ENCODE data around the gene HMGCS2.
"Not testable (repeated sequence)": the region's sequence is repeated elsewhere in the genome, so short reads cannot be mapped to it uniquely, and the experiment has no call there.

The HMGCS2 gene

DNA sequence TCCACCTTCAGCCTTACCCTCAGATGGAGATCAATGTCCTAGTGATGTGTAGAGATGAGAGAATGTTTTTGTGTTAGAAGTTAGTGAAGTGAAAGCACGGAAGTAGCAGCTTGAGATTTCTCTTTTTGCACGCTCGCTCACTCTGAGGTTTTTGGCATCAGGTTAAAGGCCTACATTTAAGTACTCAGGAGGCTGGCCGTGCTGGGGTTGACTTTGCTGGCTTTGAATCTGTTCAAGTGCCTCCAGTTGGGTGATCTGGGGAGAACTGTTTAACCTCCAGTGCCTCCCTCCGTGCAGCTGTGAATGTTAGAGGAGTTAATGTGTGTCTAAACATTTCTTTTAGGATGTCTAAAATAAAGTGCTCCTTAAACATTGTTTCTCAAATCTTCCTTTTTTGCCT is 43.1 kb downstream of the HMGCS2 start:
- no peak for DNase-seq

GRCh38 chr1:119724611-119725218 is 44.0 kb downstream of the HMGCS2 start:
- no peak for DNase-seq

- no peak for DNase-seq
Measured at GRCh38 chr1:119721896-119722295, 46.8 kb downstream of the HMGCS2 start.

DNA sequence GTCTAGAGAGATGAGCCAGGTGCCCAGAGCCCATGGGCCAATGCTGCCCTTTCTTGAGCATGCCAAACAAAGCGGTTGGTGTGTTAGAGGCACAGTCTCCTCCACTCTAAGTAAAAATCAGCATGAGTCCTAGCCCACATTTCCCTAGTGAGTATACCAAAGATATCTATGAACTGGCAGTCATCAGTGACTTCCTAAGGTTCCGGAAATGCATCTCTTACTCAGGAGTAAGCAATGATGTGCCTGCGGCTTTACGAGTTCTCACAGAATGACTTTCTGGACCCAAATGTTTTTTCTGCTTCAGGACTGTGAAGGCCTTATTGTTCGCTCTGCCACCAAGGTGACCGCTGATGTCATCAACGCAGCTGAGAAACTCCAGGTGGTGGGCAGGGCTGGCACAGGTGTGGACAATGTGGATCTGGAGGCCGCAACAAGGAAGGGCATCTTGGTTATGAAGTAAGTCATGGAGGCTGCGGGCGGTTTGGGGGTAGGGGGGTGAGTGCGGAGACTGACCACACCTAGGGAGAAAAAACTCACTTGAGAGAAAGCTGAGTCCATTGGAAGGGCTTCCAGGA is 47.8 kb downstream of the HMGCS2 start:
- no peak for DNase-seq

- DNase-seq: no peak
Measured at GRCh38 chr1:119718972-119719371, 49.7 kb downstream of the HMGCS2 start.

DNA sequence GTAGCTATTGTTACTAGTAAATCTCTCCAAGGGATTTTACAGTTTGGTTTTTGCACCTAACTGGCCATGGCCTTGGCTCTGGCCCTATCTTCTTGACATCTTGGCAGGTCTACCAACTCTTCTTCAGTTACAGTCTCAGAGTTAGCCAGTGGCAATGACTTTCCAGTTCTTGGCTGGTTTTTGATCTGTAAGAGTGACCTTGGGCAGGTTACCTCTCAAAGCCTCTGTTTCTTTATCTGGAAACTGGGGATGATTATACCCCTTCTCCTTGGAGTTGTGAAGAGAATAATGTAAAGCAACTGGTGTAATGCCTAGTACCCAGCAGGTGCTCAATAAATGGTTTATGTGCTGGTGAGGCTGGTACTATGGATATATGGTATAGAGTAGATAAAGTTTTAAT is 50.3 kb downstream of the HMGCS2 start:
- no peak for DNase-seq

GRCh38 chr1:119715542-119715941 is 53.2 kb downstream of the HMGCS2 start:
- no peak for DNase-seq

DNA sequence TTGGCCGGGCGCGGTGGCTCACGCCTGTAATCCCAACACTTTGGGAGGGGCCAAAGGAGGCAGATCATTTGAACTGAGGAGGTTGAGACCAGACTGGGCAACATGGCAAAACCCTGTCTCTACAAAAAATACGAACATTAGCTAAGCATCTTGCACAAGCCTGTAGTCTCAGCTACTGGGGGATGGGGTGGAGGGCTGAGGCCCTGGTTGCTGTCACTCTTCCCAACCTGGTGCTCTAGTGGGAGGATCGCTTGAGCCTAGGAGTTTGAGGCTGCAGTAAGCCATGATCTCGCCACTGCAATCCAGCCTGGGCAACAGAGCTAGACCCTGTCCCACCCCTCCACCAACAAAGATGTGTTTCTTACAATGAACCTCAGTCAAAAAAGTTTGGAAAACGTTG is 54.1 kb downstream of the HMGCS2 start:
- DNase-seq: no peak

DNA sequence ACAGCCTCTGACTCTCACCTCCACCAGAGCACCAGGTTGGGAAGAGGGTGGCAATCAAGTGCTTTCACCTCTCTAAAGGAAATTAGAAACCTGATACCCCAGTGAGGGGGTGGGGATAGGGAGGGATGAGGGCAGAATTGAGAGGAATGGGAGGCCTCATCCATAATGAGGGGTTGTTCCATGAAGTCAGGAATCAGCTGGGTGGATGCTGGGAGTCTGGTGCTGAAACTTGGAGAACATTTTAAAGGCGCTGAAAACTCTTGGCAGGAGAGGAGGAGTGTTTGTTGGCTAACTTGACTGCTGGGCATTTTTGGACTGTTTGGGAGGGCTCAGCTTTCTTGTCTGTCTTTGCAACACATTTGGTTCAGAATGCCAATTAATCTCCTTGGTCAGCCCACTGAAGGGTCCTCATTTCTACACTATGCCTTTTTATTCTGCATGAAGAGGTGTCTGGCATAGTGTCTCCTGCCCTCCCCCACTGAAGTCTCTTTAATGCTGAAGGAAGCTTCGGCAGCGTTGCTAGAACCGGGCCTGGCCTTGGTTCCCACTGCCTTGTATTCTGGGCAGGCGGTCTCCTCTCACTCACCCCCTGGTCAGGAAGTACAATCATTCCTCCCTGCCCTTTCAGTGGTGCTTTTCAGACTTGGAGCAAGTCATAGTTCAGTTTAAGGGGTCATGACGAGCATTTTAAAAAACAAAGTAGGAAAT is 54.8 kb downstream of the HMGCS2 start:
- no peak for DNase-seq

DNA sequence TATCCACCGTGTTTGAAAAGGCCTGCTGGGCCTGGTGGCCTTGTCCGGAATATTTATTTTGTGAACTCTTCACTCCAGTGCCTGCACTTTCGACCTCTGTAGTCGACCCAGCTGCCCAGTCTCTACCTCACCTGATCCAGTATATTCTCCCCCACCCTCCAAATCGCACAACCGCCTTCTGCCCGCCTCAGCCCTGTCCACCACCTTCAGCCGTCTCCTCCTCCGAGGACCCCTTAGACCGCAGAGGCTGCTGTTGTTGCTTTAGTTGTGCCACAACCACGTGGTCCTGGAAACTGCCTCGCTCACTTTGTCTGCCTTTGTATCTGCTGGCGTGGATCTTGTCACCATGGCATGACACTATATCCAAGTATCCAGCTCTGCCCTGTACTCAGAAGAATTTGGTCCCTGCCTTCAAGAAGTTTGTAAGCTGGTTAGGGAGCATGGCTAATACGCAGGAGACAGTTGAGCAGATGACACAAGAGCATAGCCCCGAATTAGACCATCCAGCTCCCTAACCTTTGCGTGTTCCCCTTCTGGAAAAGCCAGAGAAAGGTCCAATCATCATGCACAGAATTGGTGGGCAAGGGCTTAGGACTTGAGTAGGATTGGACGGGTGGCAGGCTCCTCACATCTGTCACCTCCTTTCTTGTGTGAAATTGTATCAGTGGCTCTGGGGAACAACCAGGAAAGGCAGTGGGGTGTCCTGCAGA is 55.5 kb downstream of the HMGCS2 start:
- DNase-seq: no peak

DNA sequence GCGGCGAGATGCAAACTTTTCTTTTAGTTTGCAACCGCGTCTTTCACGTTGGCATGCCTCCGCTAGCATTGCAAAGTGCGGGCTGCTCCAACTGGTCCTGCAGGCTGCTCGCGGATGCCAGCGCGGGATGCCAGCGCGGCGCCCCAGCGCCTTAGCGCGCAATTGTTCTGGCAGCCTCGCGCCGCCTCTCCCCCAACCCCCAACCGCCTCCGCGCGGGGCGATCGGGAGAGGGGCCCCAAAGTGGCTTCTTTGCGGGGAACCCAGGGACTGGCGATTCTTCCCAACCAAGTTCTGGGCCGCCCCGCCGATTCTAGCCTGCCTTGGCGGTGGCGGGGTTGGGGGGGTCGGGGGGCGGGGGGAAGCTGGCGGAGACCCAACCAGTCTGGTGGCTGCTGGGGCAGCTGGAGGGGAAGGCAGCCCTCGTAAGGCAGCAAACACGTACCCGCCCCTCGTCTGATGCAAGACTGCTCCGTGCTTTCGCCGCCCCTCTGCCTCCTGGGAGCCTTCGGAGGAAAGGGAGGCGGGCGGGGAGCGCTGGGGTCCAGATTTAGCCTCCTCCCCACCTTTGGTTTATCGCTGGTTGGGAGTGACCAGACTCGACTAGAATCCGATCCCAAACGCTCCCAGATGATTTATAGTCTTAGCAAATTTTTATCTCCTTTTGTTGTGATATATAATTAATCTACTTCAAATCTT is 56.2 kb downstream of the HMGCS2 start:
- no peak for DNase-seq

GRCh38 chr1:119711804-119712341 is 56.8 kb downstream of the HMGCS2 start, which contains the start of gene PHGDH:
TSS of gene PHGDH (plus strand) at chr1:119711934. CDS start at chr1:119712023, 89 bp downstream.
- no peak for DNase-seq

- DNase-seq: not testable (repeated sequence)
Measured at GRCh38 chr1:119711356-119711803, 57.3 kb downstream of the HMGCS2 start.

DNA sequence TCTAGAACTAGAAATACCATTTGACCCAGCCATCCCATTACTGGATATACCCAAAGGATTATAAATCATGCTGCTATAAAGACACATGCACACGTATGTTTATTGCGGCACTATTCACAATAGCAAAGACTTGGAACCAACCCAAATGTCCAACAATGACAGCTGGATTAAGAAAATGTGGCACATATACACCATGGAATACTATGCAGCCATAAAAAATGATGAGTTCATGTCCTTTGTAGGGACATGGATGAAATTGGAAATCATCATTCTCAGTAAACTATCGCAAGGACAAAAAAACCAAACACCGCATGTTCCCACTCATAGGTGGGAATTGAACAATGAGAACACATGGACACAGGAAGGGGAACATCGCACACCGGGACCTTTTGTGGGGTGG is 62.1 kb downstream of the HMGCS2 start:
- not testable (repeated sequence) for DNase-seq

DNA sequence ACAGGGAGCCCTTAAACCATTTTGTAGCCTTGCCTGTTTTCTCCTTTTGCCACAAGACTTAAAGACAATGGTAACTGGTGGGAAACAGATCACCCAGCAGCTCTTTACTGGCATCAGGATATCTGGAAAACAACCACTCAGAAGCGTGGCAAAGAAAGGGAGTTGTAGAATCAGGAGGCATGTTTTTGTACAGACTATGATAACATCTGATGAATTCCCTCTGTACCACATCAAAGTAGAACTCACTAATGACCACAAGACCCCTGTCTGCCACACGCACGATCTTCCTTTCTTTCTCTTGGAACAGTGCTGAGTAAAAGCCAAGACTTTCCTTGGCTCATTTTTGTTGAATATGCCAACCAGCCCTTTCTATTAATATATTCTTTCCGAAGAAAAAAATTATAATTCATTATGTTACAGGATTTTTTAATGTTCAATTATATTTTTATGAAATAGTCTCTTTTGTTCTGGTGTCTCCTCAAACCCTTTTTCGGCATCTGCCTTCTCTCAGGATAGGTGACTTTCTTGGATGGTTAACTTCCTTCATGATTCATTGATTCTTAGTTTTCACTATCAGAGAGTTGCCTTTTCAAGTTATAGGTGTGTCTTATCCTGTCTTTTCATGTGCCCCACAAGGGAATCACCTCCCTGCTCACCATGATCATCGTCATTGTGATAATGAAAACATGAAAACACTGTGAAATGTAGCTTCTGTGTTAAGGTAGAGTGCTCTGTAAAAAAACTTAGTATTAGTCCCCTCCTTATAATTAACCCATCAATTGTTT is 64.8 kb downstream of the HMGCS2 start:
- no peak for DNase-seq

GRCh38 chr1:119702384-119702783 is 66.3 kb downstream of the HMGCS2 start:
- no peak for DNase-seq

DNA sequence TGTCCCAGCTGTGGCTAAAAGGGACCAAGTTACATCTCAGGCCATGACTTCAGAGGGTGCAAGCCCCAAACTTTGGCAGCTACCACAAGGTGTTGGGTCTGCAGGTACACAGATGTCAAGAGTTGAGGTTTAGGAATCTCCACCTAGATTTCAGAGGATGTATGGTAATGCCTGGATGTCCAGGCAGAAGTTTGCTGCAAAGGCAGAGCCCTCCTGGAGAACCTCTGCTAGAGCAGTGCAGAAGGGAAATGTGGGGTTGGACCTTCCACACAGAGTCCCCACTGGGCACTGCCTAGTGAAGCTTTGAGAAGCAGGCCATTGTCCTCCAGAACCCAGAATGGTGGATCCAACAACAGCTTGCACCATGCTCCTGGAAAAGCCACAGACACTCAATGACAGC is 67.0 kb downstream of the HMGCS2 start:
- DNase-seq: no peak

GRCh38 chr1:119700326-119700725 is 68.4 kb downstream of the HMGCS2 start:
- DNase-seq: no peak
